HEK293 (cell line): ENCODE results near the gene ZNF84.

ENCODE experiments used
- FEZF1 ChIP-seq: fragments of 450-650 bp; formaldehyde crosslinking; IDR thresholded peaks from 2 replicates; pipeline ENCODE4 v1.5.1; 2016; ENCODE audit warnings: missing biosample characterization, missing genetic modification characterization
- GLI4 ChIP-seq: fragments of 450-650 bp; formaldehyde crosslinking; IDR thresholded peaks from 2 replicates; pipeline ENCODE4 v1.5.1; 2016; ENCODE audit warnings: missing biosample characterization, missing genetic modification characterization
- HOXA7 ChIP-seq: sonication (generic); formaldehyde crosslinking; IDR thresholded peaks from 2 replicates; pipeline ENCODE4 v1.8.1; 2022; ENCODE audit warnings: missing genetic modification reagents, borderline replicate concordance
- KLF10 ChIP-seq: fragments of 450-650 bp; IDR thresholded peaks from 2 replicates; pipeline ENCODE4 v1.5.1; 2018; ENCODE audit warnings: missing biosample characterization, mild to moderate bottlenecking, missing genetic modification characterization
- OSR2 ChIP-seq: fragments of 450-650 bp; formaldehyde crosslinking; IDR thresholded peaks from 2 replicates; pipeline ENCODE4 v1.5.1; 2016; ENCODE audit warnings: missing biosample characterization, missing genetic modification characterization
- SALL2 ChIP-seq: fragments of 450-650 bp; formaldehyde crosslinking; IDR thresholded peaks from 2 replicates; pipeline ENCODE4 v1.5.0; 2017; ENCODE audit warnings: missing biosample characterization, mild to moderate bottlenecking, missing genetic modification characterization, borderline replicate concordance
- SP7 ChIP-seq: fragments of 450-650 bp; formaldehyde crosslinking; IDR thresholded peaks from 2 replicates; pipeline ENCODE4 v1.5.1; 2016; ENCODE audit warnings: missing biosample characterization, missing genetic modification characterization
- YY1 ChIP-seq: fragments of 450-650 bp; formaldehyde crosslinking; IDR thresholded peaks from 2 replicates; pipeline ENCODE4 v1.5.1; 2018; ENCODE audit warnings: missing biosample characterization, missing genetic modification characterization
- ZBTB20 ChIP-seq: fragments of 450-650 bp; formaldehyde crosslinking; IDR thresholded peaks from 2 replicates; pipeline ENCODE4 v1.5.1; 2016; ENCODE audit warnings: missing biosample characterization, missing genetic modification characterization
- ZBTB21 ChIP-seq: fragments of 450-650 bp; formaldehyde crosslinking; IDR thresholded peaks from 2 replicates; pipeline ENCODE4 v1.5.1; 2017; ENCODE audit warnings: missing biosample characterization, missing genetic modification characterization
- ZBTB7A ChIP-seq: fragments of 450-650 bp; formaldehyde crosslinking; IDR thresholded peaks from 2 replicates; pipeline ENCODE4 v1.5.1; 2016; ENCODE audit warnings: low read depth, missing biosample characterization, missing genetic modification characterization
- ZFP41 ChIP-seq: fragments of 450-650 bp; formaldehyde crosslinking; IDR thresholded peaks from 2 replicates; pipeline ENCODE4 v1.5.1; 2016; ENCODE audit warnings: missing biosample characterization, missing genetic modification characterization, borderline replicate concordance
- ZNF114 ChIP-seq: fragments of 450-650 bp; formaldehyde crosslinking; IDR thresholded peaks from 2 replicates; pipeline ENCODE4 v1.5.0; 2017; ENCODE audit warnings: missing biosample characterization, missing genetic modification characterization
- ZNF157 ChIP-seq: fragments of 450-650 bp; formaldehyde crosslinking; IDR thresholded peaks from 2 replicates; pipeline ENCODE4 v1.5.1; 2016; ENCODE audit warnings: missing biosample characterization, missing genetic modification characterization
- ZNF2 ChIP-seq: fragments of 450-650 bp; formaldehyde crosslinking; IDR thresholded peaks from 2 replicates; pipeline ENCODE4 v1.5.1; 2016; ENCODE audit warnings: missing biosample characterization, missing genetic modification characterization
- ZNF223 ChIP-seq: fragments of 450-650 bp; formaldehyde crosslinking; IDR thresholded peaks from 2 replicates; pipeline ENCODE4 v1.5.1; 2016; ENCODE audit warnings: missing biosample characterization, missing genetic modification characterization
- ZNF239 ChIP-seq: fragments of 450-650 bp; formaldehyde crosslinking; IDR thresholded peaks from 2 replicates; pipeline ENCODE4 v1.5.1; 2016; ENCODE audit warnings: missing biosample characterization, missing genetic modification characterization
- ZNF341 ChIP-seq: fragments of 450-650 bp; formaldehyde crosslinking; IDR thresholded peaks from 2 replicates; pipeline ENCODE4; 2016; ENCODE audit warnings: low read depth, missing biosample characterization, missing genetic modification characterization
- ZNF404 ChIP-seq: fragments of 450-650 bp; formaldehyde crosslinking; IDR thresholded peaks from 2 replicates; pipeline ENCODE4 v1.5.1; 2017; ENCODE audit warnings: missing biosample characterization, missing genetic modification characterization
- ZNF473 ChIP-seq: fragments of 450-650 bp; formaldehyde crosslinking; IDR thresholded peaks from 2 replicates; pipeline ENCODE4 v1.5.1; 2017; ENCODE audit warnings: missing biosample characterization, missing genetic modification characterization
- ZNF514 ChIP-seq: fragments of 450-650 bp; formaldehyde crosslinking; IDR thresholded peaks from 2 replicates; pipeline ENCODE4 v1.5.1; 2016; ENCODE audit warnings: missing biosample characterization, missing genetic modification characterization
- ZNF596 ChIP-seq: fragments of 450-650 bp; IDR thresholded peaks from 2 replicates; pipeline ENCODE4 v1.5.0; 2018; ENCODE audit warnings: missing biosample characterization, mild to moderate bottlenecking, missing genetic modification characterization, moderate library complexity
- ZNF610 ChIP-seq: fragments of 450-650 bp; formaldehyde crosslinking; IDR thresholded peaks from 2 replicates; pipeline ENCODE4 v1.5.1; 2016; ENCODE audit warnings: missing biosample characterization, missing genetic modification characterization, borderline replicate concordance
- ZNF660 ChIP-seq: fragments of 450-650 bp; IDR thresholded peaks from 2 replicates; pipeline ENCODE4 v1.5.1; 2018; ENCODE audit warnings: missing biosample characterization, mild to moderate bottlenecking, missing genetic modification characterization
- ZNF777 ChIP-seq: fragments of 450-650 bp; formaldehyde crosslinking; IDR thresholded peaks from 2 replicates; pipeline ENCODE4 v1.5.1; 2017; ENCODE audit warnings: missing biosample characterization, missing genetic modification characterization, borderline replicate concordance
- ZNF785 ChIP-seq: fragments of 450-650 bp; formaldehyde crosslinking; IDR thresholded peaks from 2 replicates; pipeline ENCODE4 v1.5.1; 2016; ENCODE audit warnings: missing biosample characterization, missing genetic modification characterization
- ZSCAN16 ChIP-seq: fragments of 450-650 bp; formaldehyde crosslinking; IDR thresholded peaks from 2 replicates; pipeline ENCODE4 v1.5.1; 2016; ENCODE audit warnings: missing biosample characterization, missing genetic modification characterization
- ZSCAN30 ChIP-seq: fragments of 450-650 bp; IDR thresholded peaks from 2 replicates; pipeline ENCODE4 v1.5.1; 2018; ENCODE audit warnings: missing biosample characterization, mild to moderate bottlenecking, missing genetic modification characterization, moderate library complexity
- TF ChIP-seq, protein P1 (sequence below): fragments of 450-650 bp; formaldehyde crosslinking; IDR thresholded peaks from 2 replicates; pipeline ENCODE4 v1.5.1; 2016; ENCODE audit warnings: missing biosample characterization, missing genetic modification characterization
- TF ChIP-seq, protein P2 (sequence below): fragments of 450-650 bp; formaldehyde crosslinking; IDR thresholded peaks from 2 replicates; pipeline ENCODE4 v1.5.1; 2017; ENCODE audit warnings: missing biosample characterization, missing genetic modification characterization
- TF ChIP-seq, protein P3 (sequence below): fragments of 450-650 bp; formaldehyde crosslinking; IDR thresholded peaks from 2 replicates; pipeline ENCODE4 v1.5.1; 2016; ENCODE audit warnings: missing biosample characterization, missing genetic modification characterization
- TF ChIP-seq, protein P4 (sequence below): fragments of 450-650 bp; formaldehyde crosslinking; IDR thresholded peaks from 2 replicates; pipeline ENCODE4 v1.5.1; 2016; ENCODE audit warnings: missing biosample characterization, missing genetic modification characterization
- TF ChIP-seq, protein P5 (sequence below): fragments of 450-650 bp; formaldehyde crosslinking; optimal IDR thresholded peaks from 2 replicates; pipeline ENCODE3; 2016; ENCODE audit warnings: missing biosample characterization, mild to moderate bottlenecking, missing genetic modification characterization

Gene ZNF84

DNA sequence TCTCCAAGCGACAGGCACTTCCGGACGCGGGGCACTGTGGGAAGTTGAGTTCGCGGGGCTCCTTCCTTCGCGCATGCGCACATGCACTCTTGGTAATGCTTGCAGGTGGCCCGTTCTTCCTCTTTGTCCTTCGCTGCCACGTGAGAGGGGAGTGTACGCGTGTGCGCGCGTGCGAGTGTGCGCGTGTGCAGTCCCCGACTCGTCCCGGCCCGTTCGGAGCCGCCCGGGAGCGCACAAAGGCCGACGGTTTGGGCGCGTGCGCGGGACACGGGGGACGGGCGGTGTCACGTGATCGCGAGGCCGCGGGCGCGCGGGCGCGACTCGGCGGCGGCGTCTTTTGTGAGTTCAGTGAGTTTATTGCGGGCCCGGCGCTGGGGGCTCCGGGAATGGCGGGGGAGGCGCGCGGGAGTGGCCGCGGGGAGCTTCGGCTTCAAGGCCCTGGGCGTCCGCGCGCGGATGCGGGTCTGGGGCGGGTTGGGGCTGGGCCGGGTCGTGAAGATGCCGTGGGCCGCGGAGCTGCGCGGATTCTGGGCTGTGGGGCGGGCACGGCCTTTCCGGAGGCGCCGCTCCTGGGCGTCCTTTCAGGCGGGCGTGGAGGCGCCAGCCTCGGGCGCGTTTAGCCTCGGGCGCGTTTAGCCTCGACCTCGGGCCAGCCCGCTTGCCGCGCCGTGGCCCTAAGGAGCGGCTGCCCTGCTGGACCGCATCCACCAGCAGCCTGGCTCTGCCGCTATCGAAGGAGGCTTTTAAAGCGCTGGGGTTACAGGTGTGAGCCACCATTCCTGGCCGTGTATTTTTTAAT, at the start of gene ZNF84 (continued):
- TF ChIP-seq YY1 (peak; percentile 53; the same call in 1 of the 2 replicates), ZSCAN30 (peak; percentile 84), ZNF223 (tag by site-specific recombination) (no peak), ZNF157 (no peak), ZNF514 (tag by site-specific recombination) (no peak), ZNF341 (tag by site-specific recombination) (peak; percentile 48; the same call in 1 of the 2 replicates), ZNF785 (tag by site-specific recombination) (peak; percentile 62; the same call in 1 of the 2 replicates), FEZF1 (tag by site-specific recombination) (no peak), KLF10 (peak; percentile 72), ZNF777 (tag by site-specific recombination) (no peak), ZNF2 (no peak), GLI4 (tag by site-specific recombination) (0 out of 2 replicates have a peak, but pooled peaks have one; percentile 57), ZNF239 (no peak), ZNF596 (no peak), ZNF473 (tag by site-specific recombination) (no peak), SALL2 (tag by site-specific recombination) (no peak), ZNF610 (tag by site-specific recombination) (peak; percentile 23; the same call in 1 of the 2 replicates), ZSCAN16 (tag by site-specific recombination) (no peak), ZBTB20 (tag by site-specific recombination) (peak; percentile 65), ZBTB21 (tag by site-specific recombination) (no peak), SP7 (tag by site-specific recombination) (peak; percentile 39; the same call in 1 of the 2 replicates), HOXA7 (CRISPR knock-in tag) (no peak), ZNF404 (no peak), OSR2 (tag by site-specific recombination) (no peak), ZNF660 (tag by site-specific recombination) (peak; percentile 68), ZNF114 (tag by site-specific recombination) (no peak), ZBTB7A (tag by site-specific recombination) (no peak), ZFP41 (tag by site-specific recombination) (no peak)
- TF ChIP-seq, protein P1, sequence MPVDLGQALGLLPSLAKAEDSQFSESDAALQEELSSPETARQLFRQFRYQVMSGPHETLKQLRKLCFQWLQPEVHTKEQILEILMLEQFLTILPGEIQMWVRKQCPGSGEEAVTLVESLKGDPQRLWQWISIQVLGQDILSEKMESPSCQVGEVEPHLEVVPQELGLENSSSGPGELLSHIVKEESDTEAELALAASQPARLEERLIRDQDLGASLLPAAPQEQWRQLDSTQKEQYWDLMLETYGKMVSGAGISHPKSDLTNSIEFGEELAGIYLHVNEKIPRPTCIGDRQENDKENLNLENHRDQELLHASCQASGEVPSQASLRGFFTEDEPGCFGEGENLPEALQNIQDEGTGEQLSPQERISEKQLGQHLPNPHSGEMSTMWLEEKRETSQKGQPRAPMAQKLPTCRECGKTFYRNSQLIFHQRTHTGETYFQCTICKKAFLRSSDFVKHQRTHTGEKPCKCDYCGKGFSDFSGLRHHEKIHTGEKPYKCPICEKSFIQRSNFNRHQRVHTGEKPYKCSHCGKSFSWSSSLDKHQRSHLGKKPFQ (tag by site-specific recombination), result no peak
- TF ChIP-seq, protein P2, sequence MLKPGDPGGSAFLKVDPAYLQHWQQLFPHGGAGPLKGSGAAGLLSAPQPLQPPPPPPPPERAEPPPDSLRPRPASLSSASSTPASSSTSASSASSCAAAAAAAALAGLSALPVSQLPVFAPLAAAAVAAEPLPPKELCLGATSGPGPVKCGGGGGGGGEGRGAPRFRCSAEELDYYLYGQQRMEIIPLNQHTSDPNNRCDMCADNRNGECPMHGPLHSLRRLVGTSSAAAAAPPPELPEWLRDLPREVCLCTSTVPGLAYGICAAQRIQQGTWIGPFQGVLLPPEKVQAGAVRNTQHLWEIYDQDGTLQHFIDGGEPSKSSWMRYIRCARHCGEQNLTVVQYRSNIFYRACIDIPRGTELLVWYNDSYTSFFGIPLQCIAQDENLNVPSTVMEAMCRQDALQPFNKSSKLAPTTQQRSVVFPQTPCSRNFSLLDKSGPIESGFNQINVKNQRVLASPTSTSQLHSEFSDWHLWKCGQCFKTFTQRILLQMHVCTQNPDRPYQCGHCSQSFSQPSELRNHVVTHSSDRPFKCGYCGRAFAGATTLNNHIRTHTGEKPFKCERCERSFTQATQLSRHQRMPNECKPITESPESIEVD (tag by site-specific recombination), result no peak
- TF ChIP-seq, protein P3, sequence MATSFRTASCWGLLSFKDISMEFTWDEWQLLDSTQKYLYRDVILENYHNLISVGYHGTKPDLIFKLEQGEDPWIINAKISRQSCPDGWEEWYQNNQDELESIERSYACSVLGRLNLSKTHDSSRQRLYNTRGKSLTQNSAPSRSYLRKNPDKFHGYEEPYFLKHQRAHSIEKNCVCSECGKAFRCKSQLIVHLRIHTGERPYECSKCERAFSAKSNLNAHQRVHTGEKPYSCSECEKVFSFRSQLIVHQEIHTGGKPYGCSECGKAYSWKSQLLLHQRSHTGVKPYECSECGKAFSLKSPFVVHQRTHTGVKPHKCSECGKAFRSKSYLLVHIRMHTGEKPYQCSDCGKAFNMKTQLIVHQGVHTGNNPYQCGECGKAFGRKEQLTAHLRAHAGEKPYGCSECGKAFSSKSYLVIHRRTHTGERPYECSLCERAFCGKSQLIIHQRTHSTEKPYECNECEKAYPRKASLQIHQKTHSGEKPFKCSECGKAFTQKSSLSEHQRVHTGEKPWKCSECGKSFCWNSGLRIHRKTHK (tag by site-specific recombination), result no peak
- TF ChIP-seq, protein P4, sequence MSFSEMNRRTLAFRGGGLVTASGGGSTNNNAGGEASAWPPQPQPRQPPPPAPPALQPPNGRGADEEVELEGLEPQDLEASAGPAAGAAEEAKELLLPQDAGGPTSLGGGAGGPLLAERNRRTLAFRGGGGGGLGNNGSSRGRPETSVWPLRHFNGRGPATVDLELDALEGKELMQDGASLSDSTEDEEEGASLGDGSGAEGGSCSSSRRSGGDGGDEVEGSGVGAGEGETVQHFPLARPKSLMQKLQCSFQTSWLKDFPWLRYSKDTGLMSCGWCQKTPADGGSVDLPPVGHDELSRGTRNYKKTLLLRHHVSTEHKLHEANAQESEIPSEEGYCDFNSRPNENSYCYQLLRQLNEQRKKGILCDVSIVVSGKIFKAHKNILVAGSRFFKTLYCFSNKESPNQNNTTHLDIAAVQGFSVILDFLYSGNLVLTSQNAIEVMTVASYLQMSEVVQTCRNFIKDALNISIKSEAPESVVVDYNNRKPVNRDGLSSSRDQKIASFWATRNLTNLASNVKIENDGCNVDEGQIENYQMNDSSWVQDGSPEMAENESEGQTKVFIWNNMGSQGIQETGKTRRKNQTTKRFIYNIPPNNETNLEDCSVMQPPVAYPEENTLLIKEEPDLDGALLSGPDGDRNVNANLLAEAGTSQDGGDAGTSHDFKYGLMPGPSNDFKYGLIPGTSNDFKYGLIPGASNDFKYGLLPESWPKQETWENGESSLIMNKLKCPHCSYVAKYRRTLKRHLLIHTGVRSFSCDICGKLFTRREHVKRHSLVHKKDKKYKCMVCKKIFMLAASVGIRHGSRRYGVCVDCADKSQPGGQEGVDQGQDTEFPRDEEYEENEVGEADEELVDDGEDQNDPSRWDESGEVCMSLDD (tag by site-specific recombination), result no peak
- TF ChIP-seq, protein P5, sequence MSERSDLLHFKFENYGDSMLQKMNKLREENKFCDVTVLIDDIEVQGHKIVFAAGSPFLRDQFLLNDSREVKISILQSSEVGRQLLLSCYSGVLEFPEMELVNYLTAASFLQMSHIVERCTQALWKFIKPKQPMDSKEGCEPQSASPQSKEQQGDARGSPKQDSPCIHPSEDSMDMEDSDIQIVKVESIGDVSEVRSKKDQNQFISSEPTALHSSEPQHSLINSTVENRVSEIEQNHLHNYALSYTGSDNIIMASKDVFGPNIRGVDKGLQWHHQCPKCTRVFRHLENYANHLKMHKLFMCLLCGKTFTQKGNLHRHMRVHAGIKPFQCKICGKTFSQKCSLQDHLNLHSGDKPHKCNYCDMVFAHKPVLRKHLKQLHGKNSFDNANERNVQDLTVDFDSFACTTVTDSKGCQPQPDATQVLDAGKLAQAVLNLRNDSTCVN, result peak; percentile 99
